Nephron (organoid): ENCODE measurements around the gene ADAP1.

ENCODE experiments used
- H3K27ac Mint-ChIP-seq, 3 experiments: 2 replicates each; pipeline ENCODE4 v1.8.0; 2020; ENCODE audit warnings: mixed read lengths in 3 of 3, mild to moderate bottlenecking in 2 of 3, moderate library complexity in 1 of 3
- H3K27me3 Mint-ChIP-seq: 2 replicates; pipeline ENCODE4 v1.8.0; 2021; ENCODE audit warnings: low read depth, mild to moderate bottlenecking, moderate library complexity, mixed read lengths
- H3K36me3 Mint-ChIP-seq: 2 replicates; pipeline ENCODE4 v1.8.0; 2020; ENCODE audit warnings: low read depth, mixed read lengths
- H3K4me1 Mint-ChIP-seq: 2 replicates; pipeline ENCODE4 v1.8.0; 2020; ENCODE audit warnings: mixed read lengths
- H3K4me3 Mint-ChIP-seq, 3 experiments: 2 replicates each; pipeline ENCODE4 v1.8.0; 2020; ENCODE audit warnings: mild to moderate bottlenecking in 3 of 3, mixed read lengths in 3 of 3, moderate library complexity in 2 of 3
- H3K9me3 Mint-ChIP-seq: 2 replicates; pipeline ENCODE4 v1.8.0; 2020; ENCODE audit warnings: mixed read lengths
- CTCF ChIP-seq, 3 experiments: fragments of 200-600 bp; sonication (generic); IDR thresholded peaks; one replicate each; pipeline ENCODE4 v1.5.0; 2021; ENCODE audit warnings: antibody characterized with exemption in 3 of 3; ENCODE audit not compliant: unreplicated experiment in 3 of 3

Gene ADAP1

GRCh38 chr7:931871-932650 is 22.4 kb downstream of the ADAP1 start:
- H3K27ac Mint-ChIP-seq: no peak overlapping the region
- no peak overlapping the region for H3K4me3 Mint-ChIP-seq
- H3K9me3 Mint-ChIP-seq: no peaks in the 10 kb centered on the region
- peaks cover 10% of the 10 kb centered on the region for H3K27me3 Mint-ChIP-seq
- no peaks in the 10 kb centered on the region for H3K36me3 Mint-ChIP-seq
- TF ChIP-seq CTCF (IDR thresholded peaks at IDR 0.05; ENCODE audit: unreplicated experiment in 3 of 3): no peak
- peaks cover 4% of the 10 kb centered on the region for H3K4me1 Mint-ChIP-seq

GRCh38 chr7:930975-931758 is 23.3 kb downstream of the ADAP1 start:
- peaks cover 4% of the 10 kb centered on the region for H3K4me1 Mint-ChIP-seq
- TF ChIP-seq CTCF (IDR thresholded peaks at IDR 0.05; ENCODE audit: unreplicated experiment in 3 of 3): no peak

GRCh38 chr7:929311-929711 is 25.2 kb downstream of the ADAP1 start:
- peaks cover 6% of the 10 kb centered on the region for H3K27me3 Mint-ChIP-seq

More at GRCh38 chr7:930975-931758, 23.3 kb downstream of the ADAP1 start:
- H3K27ac Mint-ChIP-seq: peak overlapping the region in 1 of 3 experiments; percentile 56
- no peak overlapping the region for H3K4me3 Mint-ChIP-seq
- H3K36me3 Mint-ChIP-seq: no peaks in the 10 kb centered on the region
- peaks cover 6% of the 10 kb centered on the region for H3K27me3 Mint-ChIP-seq
- H3K9me3 Mint-ChIP-seq: no peaks in the 10 kb centered on the region

GRCh38 chr7:927031-927671 is 27.3 kb downstream of the ADAP1 start:
- peak overlapping the region in 2 of 3 experiments; percentile 21 to 87 for H3K27ac Mint-ChIP-seq
- TF ChIP-seq CTCF (IDR thresholded peaks at IDR 0.05; ENCODE audit: unreplicated experiment in 3 of 3): no peak

More at GRCh38 chr7:929311-929711, 25.2 kb downstream of the ADAP1 start:
- Mint-ChIP-seq H3K36me3 (no peaks in the 10 kb centered on the region), H3K9me3 (no peaks in the 10 kb centered on the region), H3K4me1 (peaks cover 4% of the 10 kb centered on the region), H3K4me3 (no peak overlapping the region), H3K27ac (peak overlapping the region in 2 of 3 experiments; percentile 26 to 97)
- no peak for TF ChIP-seq CTCF (IDR thresholded peaks at IDR 0.05; ENCODE audit: unreplicated experiment in 3 of 3)

GRCh38 chr7:926061-927030 is 28.1 kb downstream of the ADAP1 start:
- H3K27ac Mint-ChIP-seq: no peak overlapping the region

More at GRCh38 chr7:927031-927671, 27.3 kb downstream of the ADAP1 start:
- H3K36me3 Mint-ChIP-seq: no peaks in the 10 kb centered on the region
- peaks cover 4% of the 10 kb centered on the region for H3K4me1 Mint-ChIP-seq
- H3K27me3 Mint-ChIP-seq: peaks cover 6% of the 10 kb centered on the region
- no peaks in the 10 kb centered on the region for H3K9me3 Mint-ChIP-seq
- H3K4me3 Mint-ChIP-seq: no peak overlapping the region

More at GRCh38 chr7:926061-927030, 28.1 kb downstream of the ADAP1 start:
- Mint-ChIP-seq H3K4me3 (no peak overlapping the region), H3K27me3 (peaks cover 4% of the 10 kb centered on the region), H3K9me3 (no peaks in the 10 kb centered on the region), H3K4me1 (peaks cover 4% of the 10 kb centered on the region), H3K36me3 (no peaks in the 10 kb centered on the region)
- no peak for TF ChIP-seq CTCF (IDR thresholded peaks at IDR 0.05; ENCODE audit: unreplicated experiment in 3 of 3)
